ENCODE results near the gene SLC17A5. TPM values are rescaled to one million over a fixed set of nuclear protein-coding genes. Genes with fewer than 3 reads are reported as not detected.

The SLC17A5 gene
- total and polyA plus RNA-seq, 10 of the 15 experiments (the other 5 are each of a cell fraction or from before 2014, with no cell fraction given): 2.3 to 7.2 (median 5.0) TPM

DNA sequence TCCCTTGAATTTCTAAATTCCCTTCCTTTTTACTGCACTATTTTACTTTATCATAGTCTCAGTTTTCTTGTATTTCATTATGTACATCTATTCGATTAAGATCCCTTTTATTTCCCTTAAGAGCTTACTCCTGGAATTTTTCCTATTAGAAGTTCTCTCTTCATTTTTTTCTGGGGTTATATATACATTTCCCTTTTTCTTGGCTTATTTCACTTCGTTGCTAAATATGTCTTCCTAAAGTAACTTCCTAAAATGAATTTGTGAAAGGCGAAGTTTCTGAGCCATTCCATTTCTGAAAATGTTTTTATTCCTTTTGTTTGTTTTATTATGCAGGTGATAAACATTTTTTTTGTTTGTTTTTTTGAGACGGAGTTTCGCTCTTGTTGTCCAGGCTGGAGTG lies 36.3 kb upstream of the SLC17A5 start (continued):
- no peak for TF ChIP-seq USF1 (IDR thresholded peaks at IDR 0.05; ENCODE audit: borderline replicate concordance, extremely low read length, insufficient read depth, low read depth, low read length)
- TF ChIP-seq RAD51 (IDR thresholded peaks at IDR 0.05): no peak
- TF ChIP-seq ZBED1 (IDR thresholded peaks at IDR 0.05; ENCODE audit: borderline replicate concordance): no peak
- no peak for TF ChIP-seq SUPT20H (IDR thresholded peaks at IDR 0.05; ENCODE audit: borderline replicate concordance, control insufficient read depth, low read depth, low read length)
- TF ChIP-seq ZSCAN29 (IDR thresholded peaks at IDR 0.05): no peak
- TF ChIP-seq BACH1 (IDR thresholded peaks at IDR 0.05; ENCODE audit: borderline replicate concordance): no peak
- TF ChIP-seq RAD21 (IDR thresholded peaks at IDR 0.05; ENCODE audit: insufficient read depth, low read depth, low read length): no peak
- TF ChIP-seq MTA3 (IDR thresholded peaks at IDR 0.05; ENCODE audit: borderline replicate concordance, low read length): no peak
- no peak for TF ChIP-seq NR2C1 (IDR thresholded peaks at IDR 0.05)

GRCh38 chr6:73688351-73688750 lies 34.6 kb upstream of the SLC17A5 start:
- Histone ChIP-seq H3K4me2 (ENCODE audit: control insufficient read depth, insufficient read depth) (no peak overlapping the region), H2AFZ (ENCODE audit: control insufficient read depth, low read depth, low read length) (no peak overlapping the region), H4K20me1 (ENCODE audit: control insufficient read depth, insufficient read depth) (no peaks in the 10 kb centered on the region), H3K27me3 (replicated peaks in 1 of 2; ENCODE audit: control insufficient read depth in 2 of 2, insufficient read depth in 2 of 2, low read length in 1 of 2) (peaks cover 0 to 2% of the 10 kb centered on the region in 2 experiments; a peak in 2 of 4 replicates), H3K27ac (ENCODE audit: control insufficient read depth, insufficient read depth) (no peak overlapping the region), H3K4me1 (ENCODE audit: control insufficient read depth, insufficient read depth, low read length) (no peaks in the 10 kb centered on the region), H3K9ac (ENCODE audit: control insufficient read depth, insufficient read depth, low read length) (no peak overlapping the region), H3K79me2 (ENCODE audit: control insufficient read depth, insufficient read depth, low read length) (no peaks in the 10 kb centered on the region), H3K4me3 (no peak overlapping the region), H3K36me3 (ENCODE audit: control insufficient read depth in 2 of 2, insufficient read depth in 2 of 2, low read length in 1 of 2) (no peaks in the 10 kb centered on the region), H3K9me3 (replicated peaks; ENCODE audit: control insufficient read depth, insufficient read depth, low read length) (no peaks in the 10 kb centered on the region; the same call in 2 of the 3 replicates)
- FAIRE-seq: no peak
- POLR2A ChIA-PET: interaction anchor here (0.7 kb wide), 1 partner anchor 25 kb away, joined by 9 read pairs; no protein-coding TSS in a partner anchor
- DNase-seq (ENCODE audit: low read depth, low spot score): no peak
- RAD21 ChIA-PET (ENCODE audit: unreplicated experiment): no interaction called here
- BruUV-seq (replicated peaks): no TSS peak
- intact Hi-C loops (cut with micrococcal nuclease; ENCODE audit: unreplicated experiment) (no loop called here), in situ Hi-C loops (cut with MboI) (no loop called here)
- SMC1A ChIA-PET (ENCODE audit: uncharacterized antibody, unreplicated experiment): interaction anchor here (0.5 to 1.0 kb wide), 3 partner anchors 12 to 49 kb away, joined by 3 to 5 read pairs (median 4); no protein-coding TSS in a partner anchor
- no peak for ATAC-seq
- CTCF ChIA-PET: interaction anchor here (0.9 to 1.6 kb wide), 5 partner anchors 10 to 50 kb away, joined by 3 to 7 read pairs (median 3); no protein-coding TSS in a partner anchor
- 40% methylated on average over 1 of the region's 1 CpG for WGBS (ENCODE audit: insufficient coverage, insufficient replicate concordance, low lambda C conversion rate, missing lambda C conversion rate)
- TF ChIP-seq, protein P1, sequence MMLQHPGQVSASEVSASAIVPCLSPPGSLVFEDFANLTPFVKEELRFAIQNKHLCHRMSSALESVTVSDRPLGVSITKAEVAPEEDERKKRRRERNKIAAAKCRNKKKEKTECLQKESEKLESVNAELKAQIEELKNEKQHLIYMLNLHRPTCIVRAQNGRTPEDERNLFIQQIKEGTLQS (IDR thresholded peaks at IDR 0.05; ENCODE audit: borderline replicate concordance, extremely low read depth, low read depth, low read length): no peak
- TF ChIP-seq, protein P2, sequence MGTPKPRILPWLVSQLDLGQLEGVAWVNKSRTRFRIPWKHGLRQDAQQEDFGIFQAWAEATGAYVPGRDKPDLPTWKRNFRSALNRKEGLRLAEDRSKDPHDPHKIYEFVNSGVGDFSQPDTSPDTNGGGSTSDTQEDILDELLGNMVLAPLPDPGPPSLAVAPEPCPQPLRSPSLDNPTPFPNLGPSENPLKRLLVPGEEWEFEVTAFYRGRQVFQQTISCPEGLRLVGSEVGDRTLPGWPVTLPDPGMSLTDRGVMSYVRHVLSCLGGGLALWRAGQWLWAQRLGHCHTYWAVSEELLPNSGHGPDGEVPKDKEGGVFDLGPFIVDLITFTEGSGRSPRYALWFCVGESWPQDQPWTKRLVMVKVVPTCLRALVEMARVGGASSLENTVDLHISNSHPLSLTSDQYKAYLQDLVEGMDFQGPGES (IDR thresholded peaks at IDR 0.05): no peak
- TF ChIP-seq MEF2B (IDR thresholded peaks at IDR 0.05; ENCODE audit: partially characterized antibody, poor library complexity, severe bottlenecking) (no peak), HDGF (IDR thresholded peaks at IDR 0.05) (no peak), CHD1 (IDR thresholded peaks at IDR 0.05; ENCODE audit: low read depth, low read length) (no peak), EP300 (IDR thresholded peaks at IDR 0.05; ENCODE audit: borderline replicate concordance in 1 of 2, control insufficient read depth in 1 of 2, low read depth in 2 of 2, low read length in 2 of 2) (no peak), SP1 (IDR thresholded peaks at IDR 0.05; ENCODE audit: low read depth, low read length) (no peak), ZNF622 (IDR thresholded peaks at IDR 0.05) (no peak), RB1 (IDR thresholded peaks at IDR 0.05; ENCODE audit: borderline replicate concordance) (no peak), CREB1 (IDR thresholded peaks at IDR 0.05; ENCODE audit: low read depth) (no peak), TCF12 (IDR thresholded peaks at IDR 0.05; ENCODE audit: low read depth, low read length) (no peak), MYB (IDR thresholded peaks at IDR 0.05; ENCODE audit: borderline replicate concordance, low read depth, low read length) (no peak), SUPT20H (IDR thresholded peaks at IDR 0.05; ENCODE audit: borderline replicate concordance, control insufficient read depth, low read depth, low read length) (no peak), YY1 (IDR thresholded peaks at IDR 0.05; ENCODE audit: low read depth, low read length) (no peak), CBX5 (IDR thresholded peaks at IDR 0.05; ENCODE audit: low read depth) (no peak), DPF2 (IDR thresholded peaks at IDR 0.05) (no peak)
